ENCODE measurements around the gene RPS28.
A peak's percentile ranks its signal among the peaks of the same experiment; 100 is the strongest.
"Not testable (repeated sequence)": the region's sequence is repeated elsewhere in the genome, so short reads cannot be mapped to it uniquely, and the experiment has no call there.

RPS28 gene

DNA sequence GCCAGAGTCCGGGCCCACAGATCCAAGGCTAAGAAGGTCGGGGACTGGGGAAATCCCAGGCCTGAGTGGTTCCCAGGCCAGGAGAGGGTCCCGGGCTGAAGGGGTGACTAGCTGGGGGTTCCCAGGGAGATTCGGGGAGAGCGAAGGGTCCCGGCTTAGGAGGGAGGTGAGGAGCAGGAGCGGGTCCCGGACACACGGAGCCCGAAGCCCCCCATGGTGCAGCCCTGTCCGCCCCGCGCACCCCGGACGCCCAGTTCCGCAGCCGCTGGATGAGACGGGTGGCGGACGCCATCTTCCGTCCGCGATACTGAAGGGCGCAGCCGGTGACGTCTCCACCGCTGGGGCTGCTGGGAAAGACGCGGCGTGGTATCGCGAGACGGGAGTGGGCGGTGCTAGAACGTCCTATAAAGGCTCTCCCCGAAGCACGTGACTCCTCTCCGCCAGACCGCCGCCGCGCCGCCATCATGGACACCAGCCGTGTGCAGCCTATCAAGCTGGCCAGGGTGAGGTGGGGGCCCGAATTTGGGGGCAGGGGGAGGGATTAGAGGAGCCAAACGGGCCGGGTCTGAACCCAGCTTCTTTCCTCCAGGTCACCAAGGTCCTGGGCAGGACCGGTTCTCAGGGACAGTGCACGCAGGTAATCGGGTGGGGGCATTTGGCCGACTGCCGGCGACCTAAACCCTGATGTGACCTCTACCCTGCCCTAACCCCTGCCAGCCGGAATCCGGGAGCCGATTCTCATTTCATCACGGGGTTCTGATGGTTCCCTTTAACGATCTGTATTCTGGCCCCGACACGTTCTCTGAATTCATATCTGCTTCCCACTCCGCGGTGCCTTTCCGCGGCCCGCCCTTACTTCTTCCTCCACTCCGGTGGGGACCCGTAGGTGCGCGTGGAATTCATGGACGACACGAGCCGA lies at the start of gene RPS28, which contains the start of gene NDUFA7:
TSS of gene RPS28 (plus strand) at position 430 of the 919 bp plus-strand sequence. CDS start at position 465, 35 bp downstream.
TSS of gene NDUFA7 (minus strand) at position 309 of the 919 bp plus-strand sequence. CDS start at position 292, 17 bp downstream.
- peak within 1 kb of the TSS; percentile 96 for H3K27ac ChIP-seq
- TF ChIP-seq ZFX (IDR thresholded peaks at IDR 0.05): peak; percentile 49; the same call in 1 of the 2 replicates
- TF ChIP-seq, protein P1, sequence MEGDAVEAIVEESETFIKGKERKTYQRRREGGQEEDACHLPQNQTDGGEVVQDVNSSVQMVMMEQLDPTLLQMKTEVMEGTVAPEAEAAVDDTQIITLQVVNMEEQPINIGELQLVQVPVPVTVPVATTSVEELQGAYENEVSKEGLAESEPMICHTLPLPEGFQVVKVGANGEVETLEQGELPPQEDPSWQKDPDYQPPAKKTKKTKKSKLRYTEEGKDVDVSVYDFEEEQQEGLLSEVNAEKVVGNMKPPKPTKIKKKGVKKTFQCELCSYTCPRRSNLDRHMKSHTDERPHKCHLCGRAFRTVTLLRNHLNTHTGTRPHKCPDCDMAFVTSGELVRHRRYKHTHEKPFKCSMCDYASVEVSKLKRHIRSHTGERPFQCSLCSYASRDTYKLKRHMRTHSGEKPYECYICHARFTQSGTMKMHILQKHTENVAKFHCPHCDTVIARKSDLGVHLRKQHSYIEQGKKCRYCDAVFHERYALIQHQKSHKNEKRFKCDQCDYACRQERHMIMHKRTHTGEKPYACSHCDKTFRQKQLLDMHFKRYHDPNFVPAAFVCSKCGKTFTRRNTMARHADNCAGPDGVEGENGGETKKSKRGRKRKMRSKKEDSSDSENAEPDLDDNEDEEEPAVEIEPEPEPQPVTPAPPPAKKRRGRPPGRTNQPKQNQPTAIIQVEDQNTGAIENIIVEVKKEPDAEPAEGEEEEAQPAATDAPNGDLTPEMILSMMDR (conservative IDR thresholded peaks at IDR 0.05): no peak

GRCh38 chr19:8276508-8276907 lies 44.8 kb upstream of the RPS28 start:
- H3K27ac ChIP-seq: not testable (repeated sequence)

DNA sequence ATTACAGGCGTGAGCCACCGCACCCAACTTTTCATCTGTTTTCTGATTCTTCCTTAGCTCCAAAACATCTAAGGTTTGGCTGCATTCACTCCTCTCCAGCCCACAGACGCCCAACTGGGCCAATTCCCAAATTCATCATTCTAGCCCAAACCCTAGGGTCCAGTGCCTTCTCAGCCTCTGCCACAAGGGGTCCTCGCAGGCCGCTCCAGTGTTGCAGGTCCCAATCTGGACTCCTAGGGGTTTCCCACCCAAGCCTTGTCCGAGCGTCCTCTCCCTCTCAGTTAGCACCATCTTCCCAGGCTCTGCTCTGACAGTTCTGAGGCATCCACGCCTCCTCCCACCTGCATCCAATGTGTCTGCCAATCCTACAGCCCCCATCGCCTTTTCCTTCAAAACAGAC lies 30.0 kb upstream of the RPS28 start:
- not testable (repeated sequence) for H3K27ac ChIP-seq

DNA sequence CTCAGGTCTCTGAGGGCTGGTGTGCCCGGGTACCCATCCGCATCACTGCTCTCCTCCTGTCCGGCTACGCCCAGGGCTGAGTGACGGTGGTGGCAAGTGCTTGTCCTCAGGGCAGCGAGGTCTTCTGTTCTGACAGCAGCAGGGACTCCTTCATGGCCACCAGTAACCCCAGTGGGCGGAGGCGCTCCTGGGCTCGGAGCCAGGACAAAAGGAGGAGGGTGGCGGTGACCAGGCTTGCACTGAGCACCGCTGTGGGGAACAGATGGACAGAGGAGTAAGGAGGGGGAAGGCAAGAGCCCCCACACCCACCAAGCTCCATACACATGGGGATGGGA lies 19.0 kb upstream of the RPS28 start:
- TF ChIP-seq ZFX (IDR thresholded peaks at IDR 0.05): no peak
- TF ChIP-seq, protein P1 (conservative IDR thresholded peaks at IDR 0.05): no peak
- no peak overlapping the region for H3K27ac ChIP-seq

DNA sequence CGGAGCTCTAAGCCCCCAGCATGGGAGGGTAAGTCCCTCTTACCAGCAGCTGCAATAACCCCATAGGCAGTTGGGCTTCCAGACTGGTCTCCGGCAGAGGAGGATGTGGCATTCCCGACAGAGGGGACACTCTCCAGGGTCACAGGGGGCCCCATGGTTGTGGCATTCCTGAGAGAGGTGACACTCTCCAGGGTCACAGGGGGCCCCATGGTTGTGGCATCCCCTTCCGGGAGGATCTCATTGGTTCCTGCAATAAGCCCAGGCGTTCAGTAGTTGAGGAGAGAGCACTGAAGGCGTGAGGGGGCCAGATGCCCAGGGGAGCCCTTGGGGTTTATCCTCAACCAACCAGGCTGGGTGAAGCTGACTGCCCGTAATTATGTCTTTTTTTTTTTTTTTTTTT lies 18.6 kb upstream of the RPS28 start:
- TF ChIP-seq, protein P1 (conservative IDR thresholded peaks at IDR 0.05): no peak
- no peak for TF ChIP-seq ZFX (IDR thresholded peaks at IDR 0.05)
- no peak overlapping the region for H3K27ac ChIP-seq

DNA sequence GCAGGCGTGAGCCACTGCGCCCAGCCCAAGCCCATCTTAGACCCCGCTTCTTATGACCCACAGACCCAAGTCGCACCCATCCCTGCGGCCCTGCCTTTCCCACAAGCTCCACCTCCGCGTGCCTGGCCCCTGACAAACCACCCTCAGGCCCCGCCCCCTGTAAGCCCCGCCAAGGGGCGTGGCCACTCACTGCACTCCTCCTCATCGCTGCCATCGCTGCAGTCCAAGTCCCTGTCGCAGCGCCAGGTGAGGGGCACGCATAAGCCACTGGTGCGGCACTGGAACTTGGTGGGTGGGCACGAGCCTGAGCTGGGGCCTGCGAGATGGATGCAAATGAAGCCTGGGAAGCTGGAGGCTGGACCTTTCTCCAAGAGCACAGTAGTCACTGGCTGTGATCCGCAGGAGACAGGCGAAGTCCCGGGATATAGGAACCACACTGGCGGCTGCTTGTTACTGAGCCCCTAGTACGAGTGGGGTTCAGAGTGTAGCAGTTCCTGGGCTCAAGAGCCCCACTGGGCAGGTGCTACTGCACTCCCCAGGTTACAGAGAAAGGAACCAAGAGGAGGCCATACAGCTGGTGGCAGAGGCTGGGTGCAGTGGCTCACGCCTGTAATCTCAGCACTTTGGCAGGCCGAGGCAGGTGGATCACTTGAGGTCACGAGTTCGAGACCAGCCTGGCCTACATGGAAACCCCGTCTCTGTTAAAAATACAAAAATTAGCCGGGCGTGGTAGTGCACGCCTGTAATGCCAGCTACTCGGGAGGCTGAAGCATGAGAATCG lies 16.3 kb upstream of the RPS28 start:
- H3K27ac ChIP-seq: no peak overlapping the region
- TF ChIP-seq, protein P1 (conservative IDR thresholded peaks at IDR 0.05): no peak

DNA sequence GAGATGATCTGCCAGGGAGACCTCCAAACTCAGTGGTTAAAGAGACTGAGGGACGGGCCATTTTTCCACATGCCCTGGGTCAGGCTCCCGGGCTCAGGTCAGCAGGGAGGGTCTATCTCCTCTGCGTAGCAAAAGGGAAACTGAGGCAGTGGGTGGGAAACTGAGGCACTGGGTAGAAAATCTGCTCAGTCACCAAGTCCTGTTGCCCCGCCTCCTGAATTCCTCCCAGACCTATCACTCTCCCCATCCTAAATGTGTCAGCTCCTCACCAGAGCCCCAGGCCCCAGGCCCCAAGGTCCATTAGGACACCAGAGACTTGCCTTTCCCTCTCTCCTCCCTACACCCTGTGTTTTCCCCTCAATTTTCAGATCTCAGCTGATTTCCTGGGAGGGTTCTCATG lies 15.5 kb upstream of the RPS28 start:
- H3K27ac ChIP-seq: peak overlapping the region; percentile 91
- no peak for TF ChIP-seq ZFX (IDR thresholded peaks at IDR 0.05)
- TF ChIP-seq, protein P1 (conservative IDR thresholded peaks at IDR 0.05): no peak
